Endothelial cell of hepatic sinusoid (primary cell): ENCODE data around the gene ZNRD2.

Experiments used
- in situ Hi-C: cut with HindIII; loops from 2 replicates; pipeline ENCODE4 v1.10.0; 2017; ENCODE audit warnings: low sequenced_read_pairs

Gene ZNRD2

DNA sequence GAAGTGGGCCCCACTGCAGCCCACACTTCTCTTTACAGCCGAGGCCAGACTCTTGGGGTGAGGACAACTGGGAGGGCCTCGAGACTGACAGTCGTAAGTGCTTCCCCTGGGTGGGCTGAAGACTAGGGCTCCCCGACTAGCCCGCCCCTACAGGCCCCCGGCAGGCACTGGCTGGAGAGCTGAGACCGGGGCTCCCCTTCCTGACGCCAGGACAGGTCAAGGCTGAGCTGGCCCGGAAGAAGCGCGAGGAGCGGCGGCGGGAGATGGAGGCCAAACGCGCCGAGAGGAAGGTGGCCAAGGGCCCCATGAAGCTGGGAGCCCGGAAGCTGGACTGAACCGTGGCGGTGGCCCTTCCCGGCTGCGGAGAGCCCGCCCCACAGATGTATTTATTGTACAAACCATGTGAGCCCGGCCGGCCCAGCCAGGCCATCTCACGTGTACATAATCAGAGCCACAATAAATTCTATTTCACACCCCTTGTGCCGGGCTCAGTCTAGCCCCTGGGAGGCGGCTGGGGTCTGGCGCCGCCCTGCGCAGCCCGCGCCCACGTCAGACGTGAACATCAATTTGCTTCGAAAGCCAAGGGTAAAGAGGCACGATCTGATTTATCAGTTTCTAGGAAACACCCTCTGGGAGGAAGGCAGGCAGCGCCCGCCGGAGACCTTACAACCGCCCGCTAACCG lies 31.9 kb upstream of the ZNRD2 start:
- in situ Hi-C loops = no loop called here

DNA sequence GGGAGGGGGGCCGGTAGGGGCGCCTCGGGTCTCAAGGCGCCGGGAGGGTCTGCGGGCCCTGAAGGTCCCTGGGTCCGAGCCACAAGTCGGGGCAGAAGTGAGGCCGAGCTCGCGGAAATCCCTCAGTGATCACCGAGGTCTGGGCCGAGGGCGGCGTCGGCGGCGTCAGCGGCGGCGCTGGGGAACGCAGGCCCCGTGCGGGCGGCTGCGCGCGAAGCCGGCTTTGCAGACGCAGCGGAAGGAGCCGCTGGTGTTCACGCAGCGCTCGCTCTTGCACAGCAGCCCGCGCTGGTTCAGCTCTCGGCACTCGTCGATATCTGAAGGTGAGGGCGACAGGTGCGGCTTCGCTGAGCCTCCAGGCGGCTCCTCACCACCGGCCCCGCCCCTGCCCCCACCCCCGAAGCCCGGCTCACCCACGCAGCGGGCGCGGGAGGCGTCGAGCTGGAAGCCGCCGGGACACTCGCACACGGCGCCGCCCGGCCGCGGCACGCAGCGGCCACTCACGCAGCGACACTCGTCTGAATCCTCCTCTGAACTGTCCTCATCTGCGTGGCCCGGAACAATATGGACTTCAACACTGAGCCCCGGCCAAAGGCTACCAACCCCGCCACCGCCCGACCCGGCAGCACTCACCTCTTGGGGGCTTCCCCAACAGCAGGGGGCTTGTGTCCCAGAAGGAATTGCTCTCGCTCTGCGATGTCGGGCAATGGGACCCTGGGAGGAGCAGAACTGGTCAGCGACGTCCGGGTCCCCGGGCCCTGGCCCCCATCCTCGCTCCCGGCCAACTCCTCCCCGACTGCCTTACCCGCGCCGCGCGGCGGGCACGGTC lies 31.1 kb upstream of the ZNRD2 start:
- in situ Hi-C loops = no loop called here

DNA sequence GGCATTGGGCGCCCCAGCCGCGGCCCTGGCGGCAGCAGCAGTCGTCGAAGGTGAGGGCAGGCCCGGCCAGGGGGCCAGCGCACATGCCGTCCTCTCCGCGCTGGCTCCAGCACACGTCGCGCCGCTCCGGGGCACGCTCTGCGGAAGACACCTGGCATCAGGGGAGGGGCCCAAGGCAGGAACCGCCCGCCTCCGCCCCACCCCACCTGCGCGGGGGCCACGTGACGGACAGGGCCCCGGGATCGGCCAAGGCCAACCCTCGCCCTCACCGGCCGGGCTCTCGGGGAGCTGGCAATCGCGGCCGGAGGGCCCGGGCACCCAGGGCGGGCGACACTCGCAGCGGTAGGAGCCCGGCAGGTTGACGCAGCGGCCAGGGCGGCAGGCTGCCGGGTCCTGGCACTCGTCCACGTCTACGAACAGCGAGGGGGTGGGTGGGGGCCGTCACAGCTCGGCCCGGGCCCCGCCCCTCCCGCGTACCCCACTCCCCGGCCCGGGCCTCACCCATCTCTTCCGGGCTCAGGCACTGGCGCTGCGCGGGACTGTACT lies 30.5 kb upstream of the ZNRD2 start:
- in situ Hi-C loops = loop anchor here (5.0 kb wide), 1 partner anchor 62 kb away; no protein-coding TSS in a partner anchor

DNA sequence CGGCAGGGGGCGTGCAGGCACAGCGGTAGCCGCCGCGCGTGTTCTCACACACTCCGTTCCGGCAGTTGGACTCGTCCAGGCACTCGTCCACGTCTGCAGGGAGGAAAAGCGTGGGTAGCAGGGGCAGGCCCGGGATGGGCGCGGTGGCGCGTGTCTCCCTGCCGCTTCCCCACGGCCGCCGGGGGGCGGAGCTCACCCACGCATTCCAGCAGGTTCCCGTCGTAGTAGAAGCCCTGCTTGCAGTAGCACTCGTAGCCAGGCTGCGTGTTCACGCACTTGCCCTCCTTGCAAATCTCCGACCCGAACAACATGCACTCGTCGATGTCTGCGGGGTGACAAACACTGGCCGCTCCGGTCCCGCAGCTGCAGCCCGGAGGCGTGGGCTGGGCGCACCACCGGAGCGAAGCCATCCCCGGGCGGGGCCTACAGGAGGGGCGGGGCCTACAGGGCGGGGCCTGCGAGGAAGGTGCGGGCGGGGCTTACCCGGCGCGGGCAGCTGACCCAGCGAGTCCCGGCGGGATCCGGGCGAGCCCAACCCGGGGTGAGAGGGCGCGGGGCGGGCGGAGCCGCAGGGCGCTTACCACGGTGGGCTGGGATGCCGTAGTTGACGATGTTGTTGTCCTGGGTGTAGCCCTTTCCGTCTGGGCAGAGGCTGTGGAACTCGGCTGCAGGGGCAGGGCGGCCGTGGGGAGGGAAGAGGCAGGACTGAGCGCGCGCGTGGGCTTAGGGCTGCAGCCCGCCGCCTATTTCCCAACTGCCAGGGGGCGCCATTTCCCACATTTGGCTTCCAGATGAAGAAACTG lies 29.8 kb upstream of the ZNRD2 start:
- in situ Hi-C loops = loop anchor here (5.0 kb wide), 1 partner anchor 62 kb away; no protein-coding TSS in a partner anchor

DNA sequence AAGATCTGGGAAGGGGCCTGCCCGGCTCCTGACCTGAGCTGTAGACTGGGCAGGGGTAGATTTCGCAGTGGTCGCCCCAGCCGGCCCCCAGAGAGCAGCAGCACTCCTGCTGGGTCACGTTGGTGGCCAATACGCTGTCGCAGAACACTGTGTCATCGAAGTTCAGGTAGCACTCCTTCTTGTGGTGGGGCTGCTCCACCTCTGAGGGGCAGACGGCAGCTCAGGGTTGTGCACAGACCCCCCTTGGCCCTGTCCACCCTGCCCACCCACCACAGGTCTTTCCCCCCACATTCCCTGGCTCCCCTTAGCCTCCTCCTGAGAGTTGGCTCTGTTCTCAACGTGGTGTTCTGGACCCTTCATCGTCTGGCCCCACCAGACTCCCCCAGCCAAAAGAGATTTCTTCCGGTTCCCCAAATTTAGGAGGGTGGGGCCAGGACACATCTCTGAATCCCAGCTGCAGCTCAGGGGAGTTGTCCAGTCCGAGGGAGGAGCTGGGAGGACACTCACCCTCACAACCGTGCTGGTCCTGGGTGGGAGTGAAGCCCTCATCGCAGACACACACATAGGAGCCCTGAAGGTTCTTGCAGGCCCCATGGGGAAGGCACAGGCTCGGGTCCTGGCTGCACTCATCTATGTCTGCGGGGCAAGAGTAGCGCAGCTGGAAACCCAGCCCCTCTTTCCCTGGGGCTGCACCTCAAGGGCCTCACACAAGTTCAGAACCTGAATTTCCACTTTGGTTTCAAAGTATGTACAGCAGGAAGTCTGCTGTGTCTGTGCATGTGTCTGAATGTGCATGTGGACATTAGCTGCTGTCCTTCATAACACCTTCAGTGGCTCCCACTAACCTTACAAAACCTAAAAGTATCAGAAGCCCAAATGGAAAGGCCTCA lies 28.9 kb upstream of the ZNRD2 start:
- in situ Hi-C loops = loop anchor here (5.0 kb wide), 1 partner anchor 61 kb away; no protein-coding TSS in a partner anchor

DNA sequence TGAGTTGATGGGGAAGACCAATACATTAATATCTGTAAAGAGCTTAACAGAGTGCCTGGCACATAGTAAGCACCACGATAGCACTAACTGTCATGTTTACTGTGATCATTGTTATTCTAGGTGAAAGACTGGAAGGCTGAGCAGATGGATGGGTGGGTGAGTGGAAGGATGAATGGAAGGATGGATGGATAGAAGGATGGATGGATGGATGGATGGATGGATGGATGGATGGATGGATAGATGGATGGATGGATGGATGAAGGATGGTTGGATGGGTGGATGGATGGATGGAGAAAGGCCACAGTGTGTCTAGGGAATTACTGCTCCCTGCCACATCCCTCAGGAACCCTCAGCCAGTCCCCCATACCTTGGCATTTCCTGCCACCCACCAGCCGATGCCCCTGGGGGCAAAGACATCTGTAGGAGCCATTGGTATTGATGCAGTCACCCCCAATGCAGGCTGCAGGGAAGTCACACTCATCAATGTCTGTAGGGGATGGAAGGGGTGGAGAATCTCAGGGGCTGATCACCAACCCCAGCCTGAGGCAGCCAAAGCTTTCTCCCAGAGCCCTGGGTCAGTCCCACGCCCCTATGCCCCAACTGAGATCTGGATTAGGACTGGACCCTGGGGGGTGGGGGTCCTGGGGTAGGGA lies 27.4 kb upstream of the ZNRD2 start:
- in situ Hi-C loops = loop anchor here (5.0 kb wide), 1 partner anchor 59 kb away; no protein-coding TSS in a partner anchor

DNA sequence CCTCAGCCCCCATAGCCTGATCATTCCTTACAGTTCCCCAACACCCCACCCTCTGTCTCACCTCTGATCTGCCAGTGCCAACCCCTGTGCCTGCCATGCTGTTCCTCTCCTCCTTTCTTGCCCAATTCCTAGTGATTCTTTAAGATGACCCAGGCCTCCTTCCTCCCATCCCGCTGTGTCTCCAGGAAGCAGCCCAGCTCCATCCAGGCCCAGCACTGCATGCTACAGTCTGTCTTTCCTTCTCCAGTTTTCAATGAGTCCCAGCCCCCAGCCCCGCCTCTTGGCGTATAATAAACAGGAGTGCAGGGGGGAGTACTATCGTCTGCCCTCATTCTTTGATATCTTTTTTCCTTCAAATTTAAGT lies 24.4 kb upstream of the ZNRD2 start:
- in situ Hi-C loops = no loop called here

DNA sequence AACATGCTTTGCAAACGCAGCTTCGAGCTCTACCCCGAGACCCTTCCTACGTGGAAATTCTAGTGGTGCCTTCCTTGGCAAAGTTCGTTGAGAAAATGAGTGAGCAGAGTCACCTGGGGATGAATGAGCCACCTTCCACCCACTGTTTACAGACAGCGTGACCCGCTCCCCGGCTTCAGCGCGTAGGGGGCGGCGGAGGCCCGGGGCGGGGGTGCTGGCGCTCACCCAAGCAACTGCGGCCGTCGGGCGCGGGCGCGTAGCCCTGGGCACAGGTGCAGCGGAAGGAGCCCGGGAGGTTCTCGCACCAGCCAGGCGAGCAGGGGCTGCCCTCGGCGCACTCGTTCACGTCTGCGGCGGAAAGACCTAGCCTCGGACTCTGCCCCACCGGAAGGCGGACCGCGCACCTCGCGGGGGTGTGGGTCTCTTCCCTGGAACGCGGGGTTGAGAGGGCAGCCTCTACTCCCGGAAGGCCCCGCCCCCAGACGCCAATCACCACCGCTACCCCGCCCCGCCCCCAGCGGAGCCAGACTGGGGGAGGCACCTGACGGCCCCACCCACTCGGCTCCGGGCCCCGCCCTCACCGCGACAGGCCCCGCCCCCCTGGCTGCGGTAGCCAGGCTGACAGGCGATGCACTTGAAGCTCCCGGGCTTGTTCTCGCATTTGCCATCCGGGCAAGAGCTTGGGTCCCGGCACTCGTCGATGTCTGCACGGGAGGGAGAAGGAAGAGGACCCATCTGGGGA lies 23.9 kb upstream of the ZNRD2 start:
- in situ Hi-C loops = no loop called here

DNA sequence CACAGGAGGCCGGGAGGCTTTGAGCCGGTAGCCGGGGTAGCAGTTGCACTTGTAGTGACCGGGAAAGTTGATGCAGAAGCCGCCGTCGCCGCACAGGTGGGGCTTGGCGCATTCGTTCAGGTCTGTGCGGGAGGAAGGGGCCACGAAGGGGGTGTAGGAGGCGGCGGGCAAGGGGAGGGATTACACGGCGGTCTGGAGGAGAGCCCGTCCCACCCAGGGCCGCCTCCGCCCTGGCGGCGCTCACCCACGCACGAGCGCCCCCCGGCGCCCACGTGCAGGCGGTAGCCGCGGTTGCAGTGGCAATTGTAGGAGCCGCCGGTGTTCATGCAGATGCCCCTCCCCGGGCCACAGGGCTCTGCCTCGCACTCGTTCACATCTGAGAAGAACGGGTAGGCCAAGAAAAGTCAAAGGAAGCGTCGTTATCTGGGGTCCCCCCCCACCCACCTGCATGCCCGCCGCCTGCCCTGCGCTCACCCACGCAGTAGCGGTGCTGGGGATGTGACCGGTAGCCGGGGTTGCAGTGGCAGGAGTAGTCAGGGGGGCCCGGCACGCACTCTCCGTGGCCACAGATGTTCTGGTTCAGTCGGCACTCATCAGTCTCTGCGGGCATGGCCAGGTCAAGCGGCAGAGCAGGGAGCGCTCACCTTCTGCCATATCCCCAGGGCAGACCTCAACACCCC lies 22.7 kb upstream of the ZNRD2 start:
- in situ Hi-C loops = no loop called here

DNA sequence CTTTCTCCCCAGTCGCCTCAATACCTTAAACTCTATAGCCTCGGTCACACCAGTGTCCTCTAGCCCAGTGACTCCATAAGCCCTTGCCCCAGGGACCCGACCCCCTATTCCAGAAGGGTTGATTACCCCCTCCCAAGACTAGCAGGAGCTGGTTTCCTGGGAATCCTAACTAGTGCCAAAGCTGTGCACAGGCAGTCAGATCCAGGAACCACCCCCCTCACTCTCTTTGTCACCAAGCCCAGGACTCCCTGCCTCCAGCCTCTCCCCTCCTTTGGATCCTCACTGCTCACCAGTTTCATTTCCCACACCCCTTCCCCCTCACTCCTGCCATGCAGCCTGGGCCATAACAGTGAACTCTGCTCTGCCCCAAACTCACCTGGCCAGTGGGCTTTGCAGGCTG lies 21.9 kb upstream of the ZNRD2 start:
- in situ Hi-C loops = no loop called here

DNA sequence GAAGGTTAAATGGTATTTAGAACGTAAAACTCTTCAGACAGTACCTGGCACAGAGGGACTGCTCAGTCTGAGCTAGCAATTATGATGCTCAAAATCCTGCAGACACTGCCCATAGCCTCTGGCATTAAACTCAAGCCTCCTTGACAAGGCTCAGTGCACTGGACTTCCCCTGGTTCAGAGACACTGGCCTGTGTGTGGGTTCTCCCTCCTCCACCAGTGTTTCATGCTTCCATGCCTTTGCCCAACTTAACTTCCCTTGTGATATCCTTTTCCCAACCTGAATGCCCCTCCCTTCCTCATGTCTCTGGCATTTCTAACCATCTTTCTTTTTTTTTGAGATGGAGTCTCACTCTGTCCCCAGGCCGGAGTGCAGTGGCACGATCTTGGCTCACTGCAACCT lies 21.2 kb upstream of the ZNRD2 start:
- in situ Hi-C loops = no loop called here

DNA sequence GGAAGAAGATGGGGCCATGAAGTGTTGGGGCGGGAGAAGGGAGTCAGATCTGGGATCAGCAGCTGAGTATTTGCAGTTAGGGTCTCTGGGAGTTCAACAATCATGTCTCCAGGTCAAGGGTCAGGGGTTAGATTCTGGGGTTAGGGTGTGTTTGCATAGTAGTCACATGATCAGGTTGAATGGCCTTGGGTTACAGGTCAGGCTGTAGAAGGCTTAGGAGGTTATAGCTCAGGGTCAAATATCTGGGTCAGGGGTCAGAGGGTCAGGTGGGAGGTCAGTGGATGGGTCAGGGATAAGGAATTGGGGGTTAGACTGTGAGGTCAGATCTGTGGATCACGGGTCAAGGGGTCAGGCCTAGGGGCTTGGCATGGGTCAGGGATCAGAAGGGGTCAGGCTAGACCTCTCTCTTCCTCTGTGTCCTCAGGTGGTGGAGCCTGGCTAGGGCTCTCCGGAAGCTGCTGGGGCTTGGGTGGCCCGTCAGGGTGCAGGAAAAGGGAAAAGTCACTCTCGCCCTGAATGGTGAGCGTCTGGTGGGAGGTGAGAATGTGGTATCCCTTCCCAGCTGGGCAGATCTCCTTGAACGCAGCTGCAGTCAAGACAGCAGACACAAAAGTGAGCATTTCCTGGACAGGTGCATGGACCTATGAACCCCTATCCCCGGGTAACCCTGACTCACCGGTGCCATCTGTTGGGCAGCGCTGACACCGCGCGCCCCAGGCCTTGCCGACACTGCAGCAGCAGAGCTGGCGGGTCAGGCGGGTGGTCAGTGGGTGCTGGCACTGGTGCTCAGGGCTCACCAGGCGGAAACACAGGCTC lies 18.5 kb upstream of the ZNRD2 start:
- in situ Hi-C loops = no loop called here

DNA sequence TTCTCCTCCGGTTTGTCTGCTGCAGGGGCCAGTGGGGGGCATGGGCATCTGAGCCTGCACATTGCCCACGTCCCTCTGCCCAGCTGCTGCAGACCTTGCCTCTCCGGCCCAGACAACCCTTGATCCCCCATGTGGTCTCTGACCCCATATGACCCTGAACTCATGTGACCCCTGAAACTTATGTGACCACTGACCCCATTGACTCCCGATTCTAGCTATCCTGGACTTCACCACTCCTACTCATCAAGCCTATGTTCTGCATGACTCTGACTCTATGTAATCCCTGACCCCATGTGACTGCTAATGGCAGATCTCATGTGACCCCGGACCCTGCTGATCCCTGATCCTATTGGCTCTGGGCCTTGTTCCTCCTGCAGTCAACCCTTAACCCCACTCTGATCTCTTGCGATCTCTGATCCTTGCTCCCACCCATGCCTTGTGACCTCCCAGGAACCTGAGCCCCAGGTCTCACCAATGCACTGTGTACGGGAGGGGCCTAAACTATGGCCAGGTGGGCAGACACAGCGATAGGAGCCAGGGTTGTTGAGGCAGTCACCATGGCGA lies 17.8 kb upstream of the ZNRD2 start:
- in situ Hi-C loops = no loop called here

DNA sequence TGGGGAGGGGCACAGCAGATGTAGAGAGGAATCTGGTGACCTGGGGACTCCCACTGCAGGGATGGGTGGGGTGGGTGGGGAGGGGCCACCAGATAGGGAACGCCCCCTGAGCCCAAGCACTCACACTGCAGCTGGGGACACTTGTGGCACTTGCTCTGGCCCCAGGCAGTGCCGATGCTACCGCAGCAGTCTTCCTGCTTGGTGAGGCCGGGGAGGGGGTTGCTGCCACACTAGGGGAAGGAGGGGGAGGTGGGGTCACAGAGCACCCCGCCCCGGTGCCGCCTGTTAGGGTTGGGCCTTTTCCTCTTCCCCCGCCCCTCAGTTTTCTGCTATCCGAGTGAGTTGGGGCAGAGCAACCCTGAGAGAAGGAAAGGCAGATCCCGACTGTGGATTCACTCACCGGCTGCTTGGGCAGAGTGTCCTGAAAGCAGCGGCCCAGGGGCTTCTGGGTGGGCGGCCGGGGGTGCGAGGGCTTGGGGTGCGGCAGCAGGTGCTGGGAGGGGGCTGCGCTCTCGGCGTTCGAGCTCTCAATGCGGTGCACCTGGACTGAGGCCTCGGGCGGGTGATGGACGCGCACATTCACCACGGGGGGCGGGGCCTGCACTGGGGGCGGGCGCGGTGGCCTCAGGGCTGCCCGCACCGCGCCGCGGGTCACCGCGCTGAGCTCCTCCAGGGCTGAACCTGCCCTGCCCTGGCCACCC lies 16.8 kb upstream of the ZNRD2 start:
- in situ Hi-C loops = no loop called here

DNA sequence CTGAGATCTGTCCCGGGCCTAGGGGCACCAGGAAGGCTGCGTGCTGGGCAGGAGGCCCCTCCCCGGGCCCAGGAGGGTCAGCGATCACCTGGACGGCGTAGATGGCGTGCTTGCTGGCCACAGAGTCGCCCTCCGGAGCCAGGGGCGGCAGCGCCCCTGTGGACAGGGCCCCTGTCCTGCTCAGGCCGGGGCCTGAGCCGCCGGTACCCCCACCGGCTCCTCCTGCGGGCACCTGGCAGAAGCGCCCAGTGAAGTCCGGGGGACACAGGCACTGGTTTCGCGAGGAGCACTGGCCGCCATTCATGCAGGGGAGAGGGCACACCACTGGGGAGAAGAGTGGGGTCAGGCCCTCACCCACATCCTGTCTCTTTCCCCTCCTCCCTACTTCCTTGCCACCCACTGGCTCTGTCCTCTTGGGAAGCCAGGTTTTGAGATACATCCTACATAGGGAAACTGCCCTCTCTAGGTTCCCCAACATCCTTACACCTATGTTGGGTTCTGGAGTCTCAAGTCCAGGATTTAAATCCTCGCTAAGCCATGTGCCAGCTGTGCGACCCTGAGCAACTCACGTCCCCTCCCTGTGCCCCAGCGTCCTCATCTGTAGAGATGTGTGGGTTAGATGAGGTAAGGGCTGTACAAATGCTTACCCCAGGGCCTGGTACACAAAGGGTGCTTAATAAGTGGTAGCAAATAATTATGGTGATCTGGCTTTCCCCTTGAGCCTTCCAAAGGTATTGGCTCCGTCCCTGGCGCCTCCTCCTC lies 16.0 kb upstream of the ZNRD2 start:
- in situ Hi-C loops = no loop called here
